Measurements from ENCODE around the gene TRDN.
"Not testable (repeated sequence)": the region's sequence is repeated elsewhere in the genome, so short reads cannot be mapped to it uniquely, and the experiment has no call there.

Gene TRDN

DNA sequence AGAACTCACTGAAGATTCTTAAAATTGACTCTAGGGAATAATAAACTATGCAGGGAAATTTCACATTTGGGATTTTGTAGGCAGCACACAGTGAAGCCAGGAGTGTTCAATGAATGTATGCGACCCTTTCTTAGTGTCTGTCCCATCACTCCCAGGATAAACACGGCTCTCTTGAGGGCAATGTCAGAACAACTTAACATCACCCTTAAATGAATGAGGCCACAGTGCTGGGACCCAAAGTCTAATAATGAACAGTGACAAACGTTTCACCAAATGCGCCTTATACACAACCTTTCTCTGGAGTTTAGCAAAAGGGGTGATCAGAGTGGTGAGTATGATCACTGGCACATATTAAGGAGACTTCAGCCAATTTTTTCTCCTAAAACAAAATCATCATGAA lies 403.4 kb downstream of the TRDN start:
- no peak for DNase-seq

GRCh38 chr6:123227789-123228188 lies 409.0 kb downstream of the TRDN start:
- not testable (repeated sequence) for DNase-seq

- DNase-seq = no peak
Measured at GRCh38 chr6:123226398-123226797, 410.4 kb downstream of the TRDN start.

GRCh38 chr6:123224077-123224476 lies 412.7 kb downstream of the TRDN start:
- no peak for DNase-seq

DNA sequence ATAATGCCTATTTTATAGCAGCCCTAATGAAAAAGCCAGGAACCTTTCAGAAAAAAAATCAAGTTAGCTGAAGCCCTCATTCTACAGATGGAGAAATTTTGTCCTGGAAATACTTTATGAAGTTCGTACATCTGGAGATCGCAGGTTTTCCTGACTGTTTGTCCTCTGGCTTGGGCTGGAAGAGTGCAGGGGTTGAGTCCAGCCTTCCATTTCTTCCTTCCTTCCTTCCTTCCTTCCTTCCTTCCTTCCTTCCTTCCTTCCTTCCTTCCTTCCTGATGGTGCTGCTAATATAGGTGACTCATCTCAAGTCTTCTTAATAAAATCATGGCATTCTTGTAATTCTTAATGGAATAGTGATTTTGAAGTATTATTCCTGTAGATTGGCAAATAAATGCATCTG lies 413.3 kb downstream of the TRDN start:
- DNase-seq = no peak

GRCh38 chr6:123215211-123215610 lies 421.5 kb downstream of the TRDN start:
- DNase-seq = no peak

DNA sequence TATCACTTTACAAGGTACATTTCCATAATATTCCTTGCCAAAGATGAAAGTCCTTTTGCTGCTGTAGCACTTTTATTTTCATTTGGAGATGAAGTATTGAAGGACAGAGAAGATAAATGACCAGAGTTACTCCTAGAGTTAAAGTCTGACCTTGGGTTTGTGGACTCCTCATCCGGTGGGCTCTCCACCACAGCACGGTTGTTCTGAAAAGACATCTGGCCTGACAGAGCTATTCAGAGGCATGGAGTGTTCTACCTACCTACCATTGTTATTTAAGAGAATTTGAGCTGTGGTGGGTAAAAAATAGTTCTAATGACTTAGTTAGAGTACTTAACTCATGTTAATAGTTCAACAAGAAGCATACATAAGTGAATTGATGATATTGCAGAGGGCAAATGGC lies 422.3 kb downstream of the TRDN start:
- DNase-seq = no peak

- DNase-seq = no peak
Measured at GRCh38 chr6:123213921-123214320, 422.8 kb downstream of the TRDN start.

DNA sequence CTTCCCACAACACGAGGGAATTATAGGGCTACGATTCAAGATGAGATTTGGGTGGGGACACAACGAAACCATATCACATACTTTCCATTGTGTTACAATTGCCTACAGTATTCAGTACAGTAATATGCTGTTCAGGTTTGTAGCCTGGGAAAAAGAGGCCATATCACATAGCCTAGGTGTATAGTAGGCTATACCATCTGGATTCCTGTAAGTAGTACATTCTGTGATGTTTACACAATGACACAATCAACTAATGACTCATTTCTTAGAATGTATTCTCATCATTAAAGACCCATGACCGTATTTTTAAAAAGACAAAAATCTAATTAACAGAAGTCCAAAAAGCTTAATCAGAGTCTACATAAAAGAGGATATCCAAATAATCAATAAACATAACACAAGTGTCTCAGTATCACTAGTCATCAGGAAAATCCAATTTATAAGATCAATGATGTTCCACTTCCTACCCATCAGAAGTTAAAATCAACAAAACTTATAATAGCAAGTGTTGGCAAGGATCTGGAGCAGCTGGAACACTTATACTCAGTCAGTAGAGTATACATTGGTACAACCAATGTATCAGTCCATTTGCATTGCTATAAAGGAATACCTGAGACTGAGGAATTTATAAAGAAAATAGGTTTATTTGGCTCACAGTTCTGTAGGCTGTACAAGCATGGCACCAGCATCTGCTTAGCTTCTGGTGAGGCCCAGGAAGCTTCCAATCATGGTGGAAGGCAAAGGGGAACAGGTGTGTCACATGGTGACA lies 424.8 kb downstream of the TRDN start:
- no peak for DNase-seq

- no peak for DNase-seq
Measured at GRCh38 chr6:123210645-123211044, 426.1 kb downstream of the TRDN start.

DNA sequence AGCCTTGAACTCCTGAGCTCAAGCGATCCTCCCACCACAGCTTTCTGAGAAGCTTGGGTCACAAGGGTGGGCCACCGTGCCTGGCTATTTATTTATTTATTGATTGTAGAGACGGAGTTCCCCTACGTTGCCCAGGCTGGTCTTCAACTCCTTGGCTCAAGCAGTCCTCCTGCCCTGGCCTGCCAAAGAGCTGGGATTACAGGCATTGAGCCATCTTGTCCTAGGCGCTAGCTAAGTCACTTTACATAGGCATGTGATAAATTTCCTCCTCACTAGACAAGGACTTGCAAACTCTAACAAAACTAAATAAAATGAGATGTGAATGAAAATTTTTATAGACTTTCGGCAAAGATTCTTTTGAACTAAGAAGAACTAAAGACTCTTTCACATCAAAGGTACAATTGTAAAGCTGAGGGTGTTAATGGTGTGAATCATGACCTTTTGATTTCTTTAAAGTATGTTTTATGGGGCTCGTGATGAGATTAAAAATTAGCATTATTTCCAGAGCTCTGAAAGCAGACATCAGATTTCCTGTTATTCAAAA lies 428.7 kb downstream of the TRDN start:
- DNase-seq = no peak

- DNase-seq = no peak
Measured at GRCh38 chr6:123203928-123204327, 432.8 kb downstream of the TRDN start.

DNA sequence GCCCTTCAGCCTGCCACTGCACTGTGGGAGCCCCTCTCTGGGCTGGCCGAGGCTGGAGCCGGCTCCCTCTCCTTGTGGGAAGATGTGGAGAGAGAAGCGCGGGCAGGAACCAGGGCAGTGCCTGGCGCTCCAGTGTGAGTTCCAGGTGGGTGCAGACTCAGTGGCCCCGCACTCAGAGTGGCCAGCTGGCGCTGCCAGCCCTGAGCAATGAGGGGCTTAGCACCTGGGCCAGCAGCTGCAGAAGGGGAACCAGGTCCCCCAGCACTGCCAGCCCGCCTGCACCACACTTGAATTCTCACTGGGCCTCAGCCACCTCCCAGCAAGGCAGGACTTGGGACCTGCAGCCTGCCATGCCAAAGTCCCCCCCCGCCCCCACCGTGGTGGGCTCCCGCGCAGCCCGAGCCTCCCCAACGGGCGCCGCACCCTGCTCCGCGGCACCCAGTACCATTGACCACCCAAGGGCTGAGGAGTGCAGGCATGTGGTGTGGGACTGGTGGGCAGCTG lies 434.8 kb downstream of the TRDN start:
- no peak for DNase-seq

DNA sequence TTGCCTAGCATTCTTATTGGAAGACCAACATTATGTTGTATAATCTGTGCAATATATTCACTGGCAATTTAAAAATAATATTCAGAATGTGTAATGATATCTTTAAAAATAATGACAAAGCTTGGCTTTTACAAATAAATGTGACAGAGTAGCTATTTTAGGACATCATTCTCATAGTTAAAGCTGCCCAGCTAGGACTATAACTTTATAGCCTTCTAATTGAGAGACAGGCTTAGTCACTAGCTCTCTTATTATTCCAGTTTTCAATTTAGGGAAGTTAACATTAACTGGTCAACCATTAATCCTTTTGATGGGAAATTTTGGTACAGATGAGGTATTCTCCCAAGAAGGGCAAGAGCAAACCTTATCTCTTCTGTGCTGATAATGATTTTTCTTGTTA lies 443.5 kb downstream of the TRDN start:
- DNase-seq = no peak

DNA sequence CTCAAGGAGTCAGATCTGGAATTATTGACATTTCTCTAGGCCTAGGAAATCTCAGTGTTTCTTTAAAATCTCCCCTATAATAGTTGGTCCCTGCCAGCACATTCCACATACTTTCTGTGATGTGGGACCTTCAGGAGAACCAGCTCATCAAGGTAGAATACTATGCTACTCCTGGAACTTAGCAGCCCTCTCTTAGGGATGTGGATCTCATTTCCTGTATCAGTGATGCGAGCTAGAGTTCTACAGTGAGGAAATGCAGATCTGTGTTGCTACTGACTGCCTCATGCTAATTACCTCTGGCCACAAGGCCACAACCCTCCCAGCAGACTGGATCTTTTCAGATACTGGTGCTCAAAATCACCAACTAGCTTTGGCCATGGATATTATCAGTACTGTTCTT lies 446.9 kb downstream of the TRDN start:
- DNase-seq = no peak

GRCh38 chr6:123182998-123183397 lies 453.8 kb downstream of the TRDN start:
- no peak for DNase-seq

DNA sequence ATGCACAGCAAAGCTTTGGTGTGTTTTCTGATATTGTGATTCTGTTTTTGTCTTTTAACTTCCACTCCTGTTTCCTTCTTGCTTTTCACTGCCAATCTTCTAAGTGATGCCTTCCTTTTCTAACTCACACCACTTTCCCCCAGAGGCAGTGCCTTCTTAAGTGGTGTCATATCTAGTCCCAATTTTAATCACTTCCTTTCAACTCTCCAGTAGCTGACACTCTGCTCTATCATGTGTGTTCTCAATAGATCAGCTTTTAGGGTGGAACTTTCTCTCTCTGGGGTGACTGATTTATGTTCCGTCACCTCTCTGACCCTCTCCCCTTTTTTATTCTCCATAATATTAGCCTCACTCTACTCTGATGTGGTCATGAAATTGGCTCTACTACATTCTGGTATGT lies 460.0 kb downstream of the TRDN start:
- DNase-seq = no peak

- DNase-seq = no peak
Measured at GRCh38 chr6:123171341-123172115, 465.2 kb downstream of the TRDN start.

- DNase-seq = no peak
Measured at GRCh38 chr6:123169774-123170095, 467.0 kb downstream of the TRDN start.

DNA sequence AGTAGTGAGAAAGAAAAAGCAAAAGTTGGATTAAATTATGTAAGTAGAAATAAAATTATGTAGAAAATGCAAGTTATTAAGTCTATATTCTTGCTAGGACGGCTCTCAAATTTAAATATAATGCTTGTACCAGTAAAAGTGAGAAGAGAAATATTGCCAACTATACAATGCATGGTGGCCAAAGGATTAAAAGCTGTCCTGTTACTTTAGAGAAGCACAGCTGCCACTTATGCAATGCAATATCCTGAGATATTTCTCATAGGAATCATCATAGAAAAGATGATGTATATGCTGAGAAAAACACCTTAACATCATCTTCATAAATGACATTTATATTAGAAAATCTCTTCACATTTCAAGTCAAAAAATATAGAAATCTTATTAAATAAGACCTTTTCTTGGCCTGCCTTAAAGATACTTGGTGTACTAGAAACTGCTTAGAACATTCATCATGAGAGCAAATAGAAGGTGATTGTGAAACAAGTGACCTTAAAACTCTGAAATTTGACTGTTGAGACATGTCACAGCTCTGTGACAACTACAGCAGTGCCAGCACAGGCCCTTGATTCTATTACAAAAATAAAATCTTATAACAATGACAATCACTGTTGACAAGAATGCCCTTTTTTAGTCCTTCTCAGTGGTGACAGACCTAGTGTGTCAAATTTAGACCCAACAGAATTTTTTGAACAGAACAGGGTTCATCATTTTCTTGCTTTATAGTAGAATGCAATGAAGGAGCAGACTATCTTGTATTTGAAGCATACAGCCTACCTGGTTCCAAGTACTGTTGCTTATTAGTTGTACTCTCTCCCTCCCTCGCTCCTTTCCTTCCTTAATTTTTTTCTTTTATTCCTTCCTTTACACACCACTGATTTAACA lies 467.6 kb downstream of the TRDN start:
- no peak for DNase-seq

GRCh38 chr6:123168466-123168865 lies 468.3 kb downstream of the TRDN start:
- no peak for DNase-seq
